Astrocyte of the spinal cord (primary cell): ENCODE data around the gene TEAD2.

Source experiments
- DNase-seq: peaks from one replicate; pipeline ENCODE4 v3.0.0; 2011; ENCODE audit warnings: low read depth, low spot score
- H3K4me3 ChIP-seq: 2 replicates; pipeline ENCODE4 v1.5.1; 2011; ENCODE audit warnings: low read depth, mild to moderate bottlenecking, low read length, moderate library complexity
- CTCF ChIP-seq: IDR thresholded peaks from 2 replicates; pipeline ENCODE4 v1.5.1; 2012; ENCODE audit warnings: low read depth, mild to moderate bottlenecking, low read length, inconsistent platforms
- in situ Hi-C: cut with HindIII; loops from 2 replicates; pipeline ENCODE4 v1.10.0; 2017; ENCODE audit warnings: low sequenced_read_pairs

Gene TEAD2

GRCh38 chr19:49297403-49297802, 64.8 kb downstream of the TEAD2 start:
- H3K4me3 ChIP-seq, result no peak overlapping the region
- in situ Hi-C loops, result no loop called here
- peak; percentile 20 for DNase-seq
- TF ChIP-seq CTCF, result no peak

- in situ Hi-C loops, result no loop called here
- TF ChIP-seq CTCF, result no peak
- DNase-seq, result no peak
- no peak overlapping the region for H3K4me3 ChIP-seq
Observed at GRCh38 chr19:49295208-49295880, 66.9 kb downstream of the TEAD2 start.

- in situ Hi-C loops, result no loop called here
- H3K4me3 ChIP-seq, result no peak overlapping the region
- DNase-seq, result no peak
- TF ChIP-seq CTCF, result no peak
Observed at GRCh38 chr19:49294401-49294800, 67.8 kb downstream of the TEAD2 start.
